HG03064 (cell line): ENCODE results near the gene DRC7.

Source experiments
- ATAC-seq: cut with Tn5 transposase; IDR thresholded peaks from one replicate; pipeline ENCODE4 v1.9.1; 2021; ENCODE audit warnings: low read depth; ENCODE audit not compliant: unreplicated experiment

Gene DRC7

GRCh38 chr16:57758331-57759117 lies 63.9 kb downstream of the DRC7 start:
- ATAC-seq: no peak

- no peak for ATAC-seq
These were observed 64.5 kb downstream of the DRC7 start for GRCh38 chr16:57759131-57759530.

- no peak for ATAC-seq
These were observed 65.1 kb downstream of the DRC7 start for GRCh38 chr16:57759541-57760356.

- no peak for ATAC-seq
These were observed 66.0 kb downstream of the DRC7 start for GRCh38 chr16:57760357-57761160.

- no peak for ATAC-seq
These were observed 66.7 kb downstream of the DRC7 start for GRCh38 chr16:57761301-57761700.

GRCh38 chr16:57761957-57762356 lies 67.4 kb downstream of the DRC7 start:
- no peak for ATAC-seq

- no peak for ATAC-seq
These were observed 67.9 kb downstream of the DRC7 start for GRCh38 chr16:57762365-57763040.

- ATAC-seq: no peak
These were observed 68.8 kb downstream of the DRC7 start for GRCh38 chr16:57763285-57764005.

GRCh38 chr16:57764006-57764340 lies 69.4 kb downstream of the DRC7 start:
- ATAC-seq: no peak

GRCh38 chr16:57764341-57765159 lies 69.9 kb downstream of the DRC7 start:
- no peak for ATAC-seq

GRCh38 chr16:57765160-57765728 lies 70.6 kb downstream of the DRC7 start:
- ATAC-seq: no peak

GRCh38 chr16:57766714-57767348 lies 72.2 kb downstream of the DRC7 start:
- no peak for ATAC-seq

GRCh38 chr16:57769541-57770145 lies 75.0 kb downstream of the DRC7 start:
- ATAC-seq: no peak

GRCh38 chr16:57770361-57770760 lies 75.8 kb downstream of the DRC7 start:
- no peak for ATAC-seq

GRCh38 chr16:57771141-57771785 lies 76.7 kb downstream of the DRC7 start:
- no peak for ATAC-seq

GRCh38 chr16:57773019-57773418 lies 78.4 kb downstream of the DRC7 start:
- no peak for ATAC-seq

- ATAC-seq: no peak
These were observed 79.2 kb downstream of the DRC7 start for GRCh38 chr16:57773655-57774295.
